NCI-H774 (cell line): ENCODE results near the gene SKIL.

Experiments
- DNase-seq: peaks from one replicate; lab custom pipeline; 2025; lab: John Stamatoyannopoulos, UW

SKIL gene

DNA sequence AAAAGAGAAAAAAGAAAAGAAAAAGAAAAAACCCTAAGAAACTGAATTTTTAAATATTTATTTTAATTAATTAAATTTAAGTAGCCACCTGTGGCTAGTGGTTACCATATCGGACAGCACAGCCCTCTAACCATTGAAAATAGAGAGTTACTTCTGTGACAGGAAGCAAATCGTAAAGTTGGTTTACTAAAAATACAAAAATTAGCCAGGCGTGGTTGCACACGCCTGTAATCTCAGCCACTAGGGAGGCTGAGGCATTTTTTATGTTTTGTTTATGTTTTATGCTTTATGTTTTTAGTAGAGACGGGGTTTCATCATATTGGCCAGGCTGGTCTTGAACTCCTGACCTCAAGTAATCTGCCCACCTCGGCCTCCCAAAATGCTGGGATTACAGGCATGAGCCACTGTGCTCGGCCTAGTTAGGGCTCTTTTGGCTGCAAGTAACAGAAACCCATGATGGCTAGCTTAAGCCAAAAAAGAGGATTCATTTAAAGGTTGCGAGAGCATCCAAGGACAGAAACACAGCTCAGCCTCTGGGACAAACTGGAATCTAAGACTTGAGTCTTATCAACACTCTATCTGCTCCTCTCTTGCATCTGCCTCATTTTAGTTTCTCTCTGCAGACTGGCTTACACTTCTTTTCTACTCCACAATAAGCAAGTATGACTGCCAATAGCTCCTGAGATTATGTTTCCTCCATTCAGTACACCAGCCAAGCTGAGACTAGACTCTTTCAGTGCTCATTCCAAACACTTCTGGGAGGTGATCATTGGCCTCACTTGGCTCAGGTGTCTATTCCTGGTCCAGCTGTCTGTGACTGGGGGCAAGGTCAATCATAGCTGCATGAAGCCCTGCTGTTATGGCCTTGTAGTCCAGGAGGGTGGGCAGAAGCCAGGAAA, 6.8 kb upstream of the SKIL start:
- no peak for DNase-seq

DNA sequence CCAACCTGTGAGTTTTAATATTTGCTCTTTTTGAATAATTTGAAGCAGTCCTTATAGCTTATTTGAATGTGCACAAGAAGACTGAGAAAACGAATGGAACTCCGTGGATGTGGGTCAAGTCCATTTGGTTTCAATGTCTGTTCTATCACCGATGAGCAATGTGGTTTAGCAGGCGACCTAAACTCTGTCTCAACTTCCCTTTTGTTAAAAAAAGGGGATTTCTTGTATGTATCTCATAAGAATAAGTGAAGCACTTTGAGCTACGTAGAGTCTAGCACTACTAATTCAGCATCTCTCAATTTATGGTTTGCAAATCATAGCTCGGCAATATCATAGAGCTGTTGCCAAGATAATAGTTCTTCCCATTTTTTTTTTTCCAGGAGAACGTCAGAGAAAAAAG, 4.6 kb upstream of the SKIL start:
- no peak for DNase-seq

DNA sequence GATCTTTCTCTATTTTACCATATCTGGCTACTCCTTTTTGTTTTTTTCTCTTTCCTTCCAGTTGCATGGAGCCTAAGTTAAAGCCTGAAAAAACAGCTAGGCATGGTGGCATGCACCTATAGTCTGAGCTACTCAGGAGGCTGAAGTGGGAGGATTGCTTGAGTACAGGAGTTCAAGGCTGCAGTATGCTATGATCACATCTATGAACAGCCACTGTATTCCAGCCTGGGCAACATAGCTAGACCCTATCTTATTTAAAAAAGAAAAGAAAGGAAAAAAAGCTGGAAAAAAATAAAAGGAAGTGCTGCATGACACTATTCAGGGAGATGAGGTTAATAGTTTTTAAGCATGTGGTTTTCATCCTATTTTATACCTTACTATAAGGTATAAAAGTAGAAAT, 4.0 kb upstream of the SKIL start:
- DNase-seq: no peak

DNA sequence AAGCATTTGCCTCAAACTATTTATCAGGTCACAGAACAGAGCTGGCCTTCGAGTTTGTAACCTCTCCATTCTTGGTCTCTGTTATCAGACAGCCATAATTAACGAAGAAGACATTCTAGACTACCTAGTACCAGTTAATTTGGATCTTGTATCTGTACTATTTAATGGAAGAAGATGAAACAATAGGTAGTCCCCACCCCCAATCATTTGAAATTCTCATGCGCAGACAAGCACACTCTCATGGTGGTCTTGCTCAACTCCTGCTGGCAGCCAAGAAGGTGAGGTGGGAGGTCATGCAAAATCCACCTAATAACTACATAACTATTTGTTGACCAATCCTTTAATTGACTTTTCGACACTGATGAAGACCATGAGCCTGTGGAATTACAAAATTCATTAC, 2.8 kb upstream of the SKIL start:
- DNase-seq: no peak

DNA sequence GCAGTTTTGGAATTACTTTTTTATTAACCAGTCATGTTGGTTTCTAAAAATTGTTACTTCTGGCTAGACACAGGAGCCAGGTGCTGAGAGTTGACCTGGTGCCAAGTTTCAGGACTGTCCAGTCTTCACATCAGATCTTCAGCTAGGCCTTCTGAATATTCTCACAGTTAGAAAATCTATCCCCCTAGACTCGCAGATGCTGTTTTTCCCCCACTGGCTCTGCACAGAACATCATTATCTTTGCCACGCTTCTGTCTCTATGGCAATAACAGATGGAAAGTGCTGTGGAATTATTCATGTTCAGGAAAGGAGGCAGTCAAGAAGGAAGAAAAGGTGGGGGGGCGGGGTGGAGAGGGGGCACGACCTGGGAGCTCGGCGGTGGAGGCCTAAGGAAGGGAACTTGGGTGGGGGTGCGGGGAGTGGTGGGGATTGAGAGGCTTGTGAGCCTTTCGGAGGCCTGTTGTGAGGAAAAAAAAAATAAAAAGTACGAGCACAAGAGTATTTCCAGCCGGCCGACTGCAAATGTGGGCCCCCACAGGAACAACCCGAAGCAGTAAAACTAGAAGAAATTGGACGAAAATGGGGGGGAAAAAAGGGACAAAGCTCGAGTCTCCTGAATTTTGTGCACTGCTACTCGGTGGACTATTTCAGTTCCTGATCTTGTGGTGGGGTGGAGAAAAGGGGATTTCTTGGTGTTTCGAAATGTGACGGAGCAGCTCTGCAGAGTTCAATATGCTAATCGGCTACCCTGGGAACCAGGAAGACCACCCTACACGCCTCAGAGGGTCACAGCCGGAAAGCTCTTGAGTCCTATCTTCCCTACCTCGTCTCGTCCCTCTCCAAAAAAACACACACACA, 1.5 kb upstream of the SKIL start:
- peak; percentile 52 for DNase-seq

DNA sequence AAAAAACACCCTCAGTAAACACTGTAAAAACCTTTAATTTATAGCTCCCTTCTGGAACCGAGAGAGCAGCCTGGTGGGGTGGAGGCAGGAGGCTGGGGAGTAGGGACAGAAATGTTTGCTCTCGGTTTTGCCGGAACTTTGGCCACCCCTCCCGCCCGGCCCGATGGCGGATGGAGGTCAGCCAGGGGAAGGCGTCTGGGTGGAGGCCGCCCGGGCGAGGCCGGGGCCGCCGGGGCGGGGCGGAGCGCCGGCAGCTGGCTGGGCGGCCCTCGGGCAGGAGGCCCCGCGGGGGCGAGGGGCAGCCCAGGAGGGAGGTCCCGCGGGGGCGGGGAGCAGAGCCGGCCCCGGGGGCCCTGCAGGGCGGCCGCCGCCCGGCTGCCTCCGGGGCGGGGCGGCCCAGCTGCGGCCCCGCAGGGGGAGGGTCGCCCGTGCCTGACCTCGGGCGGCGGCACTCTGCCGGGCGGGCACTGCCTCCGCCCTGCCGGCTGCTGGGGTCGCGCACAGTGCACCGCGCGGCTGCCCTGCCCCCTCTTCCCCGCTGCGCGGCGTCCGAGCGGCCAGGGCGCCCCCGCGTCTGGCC, 829 bp upstream of the SKIL start:
- peak; percentile 95 for DNase-seq

DNA sequence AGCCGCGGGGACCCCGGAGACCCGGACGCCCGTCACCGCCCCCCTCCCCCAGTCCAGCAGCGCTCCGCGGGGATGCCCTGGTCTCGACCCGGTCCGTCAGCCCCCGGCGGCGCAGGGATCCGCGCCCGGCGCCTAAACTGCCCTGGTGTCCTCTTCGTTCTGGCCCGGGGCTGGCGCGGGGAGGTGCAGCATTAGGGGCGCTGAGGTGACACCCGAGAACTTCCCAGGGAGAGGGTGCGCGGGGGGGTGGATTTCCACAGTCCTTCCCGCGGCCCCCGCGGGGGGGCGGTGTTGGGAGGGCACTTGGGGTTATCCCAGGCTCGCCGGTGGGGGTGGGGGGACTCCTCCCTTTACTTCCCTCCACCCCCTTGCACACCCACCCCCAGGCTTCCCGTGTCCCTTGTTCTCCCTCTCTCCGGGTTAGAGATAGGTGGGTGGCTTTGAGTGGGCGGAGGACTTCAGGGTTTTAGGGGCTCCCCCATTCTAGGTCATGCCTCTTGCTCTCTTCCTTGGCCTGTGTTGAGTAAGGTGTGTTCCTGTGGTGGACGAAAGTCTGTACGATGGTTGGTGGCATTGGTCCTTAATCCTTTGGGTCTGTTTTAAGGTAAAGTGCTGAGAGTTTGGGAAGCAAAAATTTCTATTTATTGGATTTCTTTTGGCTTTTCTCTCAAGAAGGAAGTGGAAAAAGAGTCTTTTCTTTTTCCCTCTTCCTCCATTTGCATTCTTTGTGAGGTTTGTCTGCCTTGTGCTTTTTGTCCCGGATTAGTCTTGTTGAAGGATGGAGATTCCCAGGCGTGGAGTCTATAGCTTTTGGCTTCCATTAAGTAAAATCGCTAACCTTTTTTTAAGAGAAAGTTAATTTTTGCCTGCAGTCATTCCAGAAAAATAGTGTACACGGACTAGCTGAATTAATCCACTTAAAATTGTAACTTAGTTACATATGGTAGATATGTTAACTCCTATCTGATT, 811 bp downstream of the SKIL start:
- DNase-seq: peak; percentile 63

DNA sequence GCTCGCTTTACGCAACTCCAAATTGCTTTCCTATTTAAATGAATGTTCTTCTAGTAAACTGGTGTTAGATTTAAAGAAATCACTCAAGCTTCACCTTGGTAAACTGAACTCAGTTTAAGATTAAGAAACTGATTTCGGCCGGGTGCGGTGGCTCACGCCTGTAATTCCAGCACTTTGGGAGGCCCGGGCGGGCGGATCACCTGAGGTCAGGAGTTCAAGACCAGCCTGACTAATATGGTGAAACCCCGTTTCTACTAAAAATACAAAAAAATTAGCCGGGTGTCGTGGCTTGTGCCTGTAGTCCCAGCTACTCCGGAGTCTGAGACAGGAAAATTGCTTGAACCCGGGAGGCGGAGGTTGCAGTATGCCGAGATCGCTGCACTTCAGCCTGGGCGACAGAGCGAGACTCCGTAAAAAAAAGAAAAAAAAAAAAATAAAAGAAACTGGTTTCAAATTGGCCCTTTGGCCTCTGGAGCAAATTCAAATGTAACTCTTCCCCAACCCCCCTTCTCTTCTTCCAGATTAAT, 1.7 kb downstream of the SKIL start:
- DNase-seq: no peak

DNA sequence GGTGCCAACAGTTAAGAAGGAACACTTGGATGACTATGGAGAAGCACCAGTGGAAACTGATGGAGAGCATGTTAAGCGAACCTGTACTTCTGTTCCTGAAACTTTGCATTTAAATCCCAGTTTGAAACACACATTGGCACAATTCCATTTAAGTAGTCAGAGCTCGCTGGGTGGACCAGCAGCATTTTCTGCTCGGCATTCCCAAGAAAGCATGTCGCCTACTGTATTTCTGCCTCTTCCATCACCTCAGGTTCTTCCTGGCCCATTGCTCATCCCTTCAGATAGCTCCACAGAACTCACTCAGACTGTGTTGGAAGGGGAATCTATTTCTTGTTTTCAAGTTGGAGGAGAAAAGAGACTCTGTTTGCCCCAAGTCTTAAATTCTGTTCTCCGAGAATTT, 3.0 kb downstream of the SKIL start:
- no peak for DNase-seq

DNA sequence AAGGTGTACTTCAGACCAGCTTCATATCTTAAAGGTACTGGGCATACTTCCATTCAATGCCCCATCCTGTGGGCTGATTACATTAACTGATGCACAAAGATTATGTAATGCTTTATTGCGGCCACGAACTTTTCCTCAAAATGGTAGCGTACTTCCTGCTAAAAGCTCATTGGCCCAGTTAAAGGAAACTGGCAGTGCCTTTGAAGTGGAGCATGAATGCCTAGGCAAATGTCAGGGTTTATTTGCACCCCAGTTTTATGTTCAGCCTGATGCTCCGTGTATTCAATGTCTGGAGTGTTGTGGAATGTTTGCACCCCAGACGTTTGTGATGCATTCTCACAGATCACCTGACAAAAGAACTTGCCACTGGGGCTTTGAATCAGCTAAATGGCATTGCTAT, 3.4 kb downstream of the SKIL start:
- DNase-seq: no peak

DNA sequence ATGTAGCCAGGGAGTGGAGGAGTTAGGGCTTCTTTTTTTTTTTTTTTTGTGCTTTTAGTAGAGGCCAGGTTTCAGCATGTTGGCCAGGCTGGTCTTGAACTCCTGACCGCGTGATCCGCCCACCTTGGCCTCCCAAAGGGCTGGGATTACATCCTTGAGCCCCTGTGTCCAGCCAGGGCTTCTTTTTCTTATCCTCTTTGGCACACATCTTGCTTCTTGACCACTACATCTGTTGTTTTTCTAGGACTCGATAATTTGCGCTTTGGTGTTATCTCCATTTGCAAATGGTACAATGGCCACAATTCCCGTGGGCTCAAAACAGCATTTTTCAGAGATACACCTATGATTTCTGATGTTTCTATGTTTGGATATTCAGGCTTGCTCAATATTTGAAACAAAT, 4.2 kb downstream of the SKIL start:
- DNase-seq: no peak

DNA sequence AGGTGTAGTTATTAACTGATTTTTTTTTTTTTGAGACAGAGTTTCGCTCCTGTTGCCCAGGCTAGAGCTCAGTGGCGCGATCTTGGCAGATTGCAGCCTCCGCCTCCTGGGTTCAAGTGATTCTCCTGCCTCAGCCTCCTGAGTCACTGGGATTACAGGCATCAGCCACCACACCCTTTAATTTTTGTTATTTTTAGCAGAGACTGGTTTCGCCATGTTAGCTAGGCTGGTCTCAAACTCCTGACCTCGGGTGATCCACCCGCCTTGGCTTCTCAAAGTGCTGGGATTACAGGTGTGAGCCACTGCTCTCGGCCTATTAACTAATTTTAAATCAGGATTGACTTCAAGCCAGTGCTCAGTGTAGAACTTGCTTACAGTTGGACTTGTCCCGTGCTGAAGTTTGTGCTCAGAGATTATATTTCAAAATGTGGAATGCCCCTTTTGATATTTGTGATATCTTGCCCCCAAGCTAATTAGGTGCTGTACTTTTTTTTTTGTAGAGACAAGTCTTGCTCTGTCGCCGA, 6.0 kb downstream of the SKIL start:
- no peak for DNase-seq

DNA sequence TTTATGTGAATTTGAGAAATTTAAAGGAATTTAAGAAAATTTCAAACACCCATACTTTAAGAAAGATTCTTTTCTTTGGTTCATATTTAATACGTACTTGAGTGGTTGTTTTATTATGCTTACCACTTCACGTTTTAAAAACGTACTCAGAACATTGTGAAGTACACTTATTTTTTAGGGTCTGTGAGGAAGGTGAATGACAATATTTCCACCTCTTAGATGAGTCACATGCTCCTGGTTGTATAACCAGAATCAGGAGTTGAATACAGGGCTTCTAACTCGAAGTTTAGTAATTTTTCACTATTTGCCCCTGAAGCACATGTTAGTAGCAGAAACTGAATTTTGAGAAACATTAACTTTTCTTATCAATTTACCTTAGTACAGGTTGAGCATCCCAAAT, 7.5 kb downstream of the SKIL start:
- DNase-seq: no peak

DNA sequence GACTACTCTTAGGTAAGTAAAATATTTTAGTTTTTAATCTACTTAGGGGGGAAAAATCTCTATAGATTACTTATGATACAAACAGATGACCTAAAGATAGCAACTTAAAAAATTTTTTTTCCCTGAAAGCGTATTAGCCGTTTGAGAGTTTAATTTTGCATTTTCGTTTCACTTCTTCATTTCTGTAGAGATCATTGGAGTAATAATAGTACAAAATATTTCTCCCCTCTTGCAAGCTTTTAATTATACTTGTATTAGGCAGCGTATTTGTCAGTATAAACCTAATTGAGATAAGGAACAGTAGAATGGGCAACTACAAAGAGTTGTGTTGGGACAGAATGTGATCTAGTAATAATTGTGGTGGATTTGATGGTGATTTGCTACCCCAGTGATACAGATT, 10.3 kb downstream of the SKIL start:
- no peak for DNase-seq

DNA sequence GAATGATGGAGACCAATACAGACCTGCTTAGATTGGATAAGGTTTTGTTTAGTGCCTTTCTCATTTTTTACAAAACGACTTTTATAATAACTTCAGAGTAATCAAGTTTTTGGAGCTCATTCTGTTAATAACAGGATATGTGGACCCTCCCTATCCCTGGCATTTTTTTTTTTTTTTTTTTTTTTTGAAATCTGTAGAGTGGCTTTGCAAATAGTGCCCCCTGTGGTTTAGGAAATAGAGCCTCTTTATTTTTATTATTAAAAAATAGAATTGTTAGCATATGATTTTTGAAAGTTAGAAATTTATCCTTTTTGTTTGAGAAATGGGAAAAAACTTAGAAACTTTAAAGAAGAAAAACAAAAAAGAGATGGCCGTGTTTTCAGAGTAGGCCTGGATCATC, 11.4 kb downstream of the SKIL start:
- no peak for DNase-seq

DNA sequence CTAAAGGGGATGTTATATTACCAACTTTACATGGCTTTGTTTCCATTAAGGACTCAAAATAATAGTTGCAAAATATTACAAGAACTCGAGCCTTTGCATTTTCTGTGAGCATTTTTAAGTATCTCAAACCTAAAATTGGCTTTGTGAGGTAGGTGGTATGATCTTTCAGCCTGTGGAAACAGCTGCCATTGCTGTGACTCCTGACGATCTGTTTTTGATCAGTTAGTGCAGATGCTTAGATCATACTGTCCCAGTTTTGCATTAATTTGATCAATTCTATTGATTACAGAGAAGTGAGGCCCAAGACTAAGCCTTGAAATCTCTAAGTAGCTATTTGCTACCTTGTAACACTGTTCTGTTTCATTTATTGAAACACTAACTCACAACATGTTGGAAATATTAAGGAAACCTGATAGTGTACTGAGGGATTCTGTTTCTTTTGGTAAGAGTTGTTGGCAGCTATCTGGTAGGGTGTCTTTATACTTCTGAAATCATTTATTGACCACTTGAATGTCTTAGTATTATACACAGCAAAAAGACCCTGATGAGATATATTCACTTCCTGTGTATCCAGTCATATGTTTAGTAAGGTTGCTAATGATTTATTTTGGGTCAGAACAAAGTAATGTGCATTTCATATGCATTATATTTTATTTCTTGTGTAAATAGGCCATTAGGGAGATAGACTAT, 14.8 kb downstream of the SKIL start:
- no peak for DNase-seq

DNA sequence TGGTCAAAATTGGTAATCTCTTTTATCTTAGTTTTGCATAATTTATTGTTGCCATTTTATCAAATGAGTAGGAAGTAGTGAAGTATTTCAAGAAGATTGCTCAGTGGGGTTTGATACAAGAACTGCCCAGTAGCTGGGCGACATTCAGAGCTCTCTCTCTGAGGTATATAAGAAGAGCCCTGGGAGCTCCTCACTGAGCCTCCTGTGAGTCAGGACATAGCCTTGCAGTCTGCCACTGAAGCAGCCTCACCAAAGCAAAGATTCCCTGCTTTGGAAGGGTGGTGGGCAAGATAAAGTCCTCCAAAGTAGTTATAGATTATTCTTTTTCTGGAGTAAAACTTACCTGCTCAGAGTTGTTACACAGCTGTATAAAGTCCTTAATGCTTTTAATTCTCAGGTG, 26.1 kb downstream of the SKIL start:
- no peak for DNase-seq

DNA sequence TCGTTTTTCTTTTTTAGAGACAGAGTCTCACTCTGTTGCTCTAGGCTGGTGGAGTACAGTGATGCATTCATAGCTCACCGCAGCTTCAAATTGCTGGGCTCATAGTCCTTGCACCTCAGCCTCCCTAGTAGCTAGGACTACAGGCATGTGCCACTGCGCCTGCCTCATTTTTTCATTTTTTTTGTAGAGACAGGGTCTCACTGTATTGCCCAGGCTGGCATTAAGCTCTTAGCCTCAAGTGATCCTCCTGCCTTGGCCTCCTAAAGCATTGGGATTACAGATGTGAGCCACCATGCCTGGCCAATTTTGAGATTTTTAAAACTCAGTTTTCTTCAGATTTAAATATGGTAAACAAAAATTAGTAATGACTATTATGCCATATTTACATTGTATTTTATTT, 29.0 kb downstream of the SKIL start:
- DNase-seq: no peak

DNA sequence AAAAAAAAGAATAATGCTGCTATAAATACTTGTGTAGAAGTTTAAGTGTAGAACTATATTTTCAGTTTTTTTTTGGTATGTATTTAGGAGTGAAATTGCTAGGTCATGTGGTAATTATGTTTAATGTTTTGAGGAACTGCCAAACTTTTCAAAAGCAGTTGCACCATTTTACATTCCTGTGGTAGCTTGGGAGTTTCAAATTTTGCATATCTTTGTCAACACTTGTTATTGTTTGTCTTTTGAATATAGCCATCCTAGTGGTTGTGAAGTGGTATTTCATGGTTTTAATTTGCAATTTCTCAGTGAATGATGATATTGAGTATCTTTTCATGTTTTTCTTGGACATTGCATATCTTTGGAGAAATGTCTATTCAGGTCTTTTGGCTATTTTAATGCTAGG, 30.4 kb downstream of the SKIL start:
- no peak for DNase-seq

DNA sequence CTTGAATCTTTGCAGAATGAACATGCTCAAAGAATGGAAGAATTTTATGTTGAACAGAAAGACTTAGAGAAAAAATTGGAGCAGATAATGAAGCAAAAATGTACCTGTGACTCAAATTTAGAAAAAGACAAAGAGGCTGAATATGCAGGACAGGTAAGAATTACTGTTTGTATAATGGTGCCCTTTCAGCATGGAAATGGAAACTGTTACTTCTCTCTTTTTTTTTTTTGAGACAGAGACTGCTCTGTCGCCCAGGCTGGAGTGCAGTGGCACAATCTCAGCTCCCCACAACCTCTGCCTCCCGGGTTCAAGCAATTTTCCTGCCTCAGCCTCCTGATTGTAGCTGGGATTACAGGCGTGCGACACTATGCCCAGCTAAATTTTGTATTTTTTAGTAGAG, 33.6 kb downstream of the SKIL start:
- no peak for DNase-seq

DNA sequence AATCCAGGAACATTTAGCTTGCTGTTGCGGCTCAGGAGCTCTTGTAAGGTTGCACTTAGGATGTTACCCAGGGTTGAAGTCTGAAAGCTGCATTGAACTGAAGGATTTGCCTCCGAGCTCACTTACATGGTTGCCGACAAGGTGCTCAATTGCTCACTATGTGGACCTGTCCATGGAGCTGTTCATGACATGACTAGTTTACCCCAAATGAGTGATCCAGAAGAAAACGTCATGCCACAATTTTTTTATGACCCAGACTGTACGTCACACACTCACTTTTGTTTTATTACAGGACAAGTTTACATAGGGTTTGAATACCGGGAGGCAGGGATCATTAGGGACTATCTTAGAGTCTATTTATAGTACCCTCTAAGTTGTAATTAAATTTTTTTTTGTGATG, 40.2 kb downstream of the SKIL start:
- DNase-seq: no peak
